T-helper 2 cell treated with Interferon-gamma antibody and Interleukin-4, amounts not matched to agents 5 μg/mL and 100 μg/mL, for 36 hours (primary cell): Measurements from ENCODE around the gene FHL1.

Experiments used
- DNase-seq: peaks from one replicate; pipeline ENCODE4 v3.0.0; 2021; ENCODE audit warnings: low spot score
- H3K27ac Mint-ChIP-seq: one replicate; pipeline ENCODE4 v1.8.0; 2021; ENCODE audit warnings: mild to moderate bottlenecking, mixed read lengths
- H3K27me3 Mint-ChIP-seq: one replicate; pipeline ENCODE4 v1.8.0; 2021; ENCODE audit warnings: low read depth, mixed read lengths
- H3K36me3 Mint-ChIP-seq: one replicate; pipeline ENCODE4 v1.8.0; 2021; ENCODE audit warnings: low read depth, mixed read lengths
- H3K4me1 Mint-ChIP-seq: one replicate; pipeline ENCODE4 v1.8.0; 2021; ENCODE audit warnings: low read depth, mixed read lengths
- H3K4me3 Mint-ChIP-seq: one replicate; pipeline ENCODE4 v1.8.0; 2022; ENCODE audit warnings: mild to moderate bottlenecking, moderate library complexity, mixed read lengths
- H3K9me3 Mint-ChIP-seq: one replicate; pipeline ENCODE4 v1.8.0; 2021; ENCODE audit warnings: mixed read lengths

Gene FHL1

GRCh38 chrX:136185401-136186022 lies 38.2 kb downstream of the FHL1 start:
- no peaks in the 10 kb centered on the region for H3K9me3 Mint-ChIP-seq
- DNase-seq, result no peak
- no peak overlapping the region for H3K27ac Mint-ChIP-seq
- no peak overlapping the region for H3K4me3 Mint-ChIP-seq
- no peaks in the 10 kb centered on the region for H3K36me3 Mint-ChIP-seq
- no peaks in the 10 kb centered on the region for H3K27me3 Mint-ChIP-seq
- no peaks in the 10 kb centered on the region for H3K4me1 Mint-ChIP-seq

- no peaks in the 10 kb centered on the region for H3K36me3 Mint-ChIP-seq
- H3K4me1 Mint-ChIP-seq, result no peaks in the 10 kb centered on the region
- no peak for DNase-seq
- no peak overlapping the region for H3K27ac Mint-ChIP-seq
- no peaks in the 10 kb centered on the region for H3K27me3 Mint-ChIP-seq
- H3K4me3 Mint-ChIP-seq, result no peak overlapping the region
- H3K9me3 Mint-ChIP-seq, result no peaks in the 10 kb centered on the region
Observed at GRCh38 chrX:136186023-136186413, 38.7 kb downstream of the FHL1 start.

DNA sequence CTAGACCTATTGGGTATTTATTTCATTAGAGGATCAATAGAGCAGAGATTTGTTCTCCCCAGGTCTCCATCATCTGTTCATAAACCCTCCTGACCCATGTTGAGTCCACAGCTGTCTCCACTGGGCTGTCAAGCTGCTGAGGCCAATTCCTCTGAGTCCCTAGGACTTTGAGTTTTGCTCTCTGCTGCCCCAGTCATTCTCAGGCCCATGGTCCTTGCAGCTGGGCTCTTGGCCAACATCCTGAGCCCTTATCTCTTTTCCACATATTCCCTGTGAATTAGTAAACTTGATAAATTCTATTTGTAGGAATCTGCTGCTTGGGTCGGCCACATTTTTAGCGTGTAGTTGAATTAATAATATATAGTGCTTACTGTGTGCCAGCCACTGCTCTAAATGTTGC lies 41.9 kb downstream of the FHL1 start:
- H3K4me3 Mint-ChIP-seq, result no peak overlapping the region

GRCh38 chrX:136190038-136190713 lies 42.8 kb downstream of the FHL1 start:
- no peak for DNase-seq
- H3K9me3 Mint-ChIP-seq, result no peaks in the 10 kb centered on the region
- H3K27me3 Mint-ChIP-seq, result no peaks in the 10 kb centered on the region
- H3K4me1 Mint-ChIP-seq, result peaks cover 29% of the 10 kb centered on the region
- peaks cover 9% of the 10 kb centered on the region for H3K36me3 Mint-ChIP-seq
- H3K4me3 Mint-ChIP-seq, result no peak overlapping the region
- H3K27ac Mint-ChIP-seq, result peak overlapping the region; percentile 26

More for the DNA sequence above, 41.9 kb downstream of the FHL1 start:
- H3K36me3 Mint-ChIP-seq, result peaks cover 9% of the 10 kb centered on the region
- no peak overlapping the region for H3K27ac Mint-ChIP-seq
- no peaks in the 10 kb centered on the region for H3K9me3 Mint-ChIP-seq
- H3K27me3 Mint-ChIP-seq, result no peaks in the 10 kb centered on the region
- peaks cover 28% of the 10 kb centered on the region for H3K4me1 Mint-ChIP-seq
- no peak for DNase-seq

- Mint-ChIP-seq H3K4me3 (no peak overlapping the region), H3K27me3 (no peaks in the 10 kb centered on the region), H3K27ac (no peak overlapping the region), H3K9me3 (no peaks in the 10 kb centered on the region), H3K4me1 (peaks cover 35% of the 10 kb centered on the region), H3K36me3 (peaks cover 9% of the 10 kb centered on the region)
- DNase-seq, result no peak
Observed at GRCh38 chrX:136191171-136191570, 43.8 kb downstream of the FHL1 start.

DNA sequence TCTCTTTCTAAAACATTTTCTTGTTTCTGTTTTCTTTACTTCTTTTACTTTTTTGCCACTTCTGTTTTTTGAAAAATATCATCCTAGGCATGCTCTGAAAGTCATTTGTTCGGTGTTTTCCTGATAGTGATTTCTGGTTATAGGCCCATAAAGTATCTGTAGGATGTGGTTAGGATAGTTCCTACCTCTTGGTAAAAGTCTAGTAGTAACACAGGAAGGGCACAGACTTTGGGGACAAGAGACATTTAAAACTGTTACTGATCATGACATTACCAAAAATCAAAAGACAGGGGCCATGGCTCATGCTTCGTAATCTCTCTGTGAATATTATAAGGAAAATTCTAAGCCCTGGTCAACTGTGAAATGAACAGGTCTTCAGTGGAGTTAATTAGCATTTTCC lies 44.8 kb downstream of the FHL1 start:
- no peaks in the 10 kb centered on the region for H3K27me3 Mint-ChIP-seq
- peak overlapping the region; percentile 71 for H3K4me3 Mint-ChIP-seq
- H3K9me3 Mint-ChIP-seq, result no peaks in the 10 kb centered on the region
- H3K36me3 Mint-ChIP-seq, result peaks cover 9% of the 10 kb centered on the region
- peaks cover 41% of the 10 kb centered on the region for H3K4me1 Mint-ChIP-seq
- peak overlapping the region; percentile 69 for H3K27ac Mint-ChIP-seq
- no peak for DNase-seq

DNA sequence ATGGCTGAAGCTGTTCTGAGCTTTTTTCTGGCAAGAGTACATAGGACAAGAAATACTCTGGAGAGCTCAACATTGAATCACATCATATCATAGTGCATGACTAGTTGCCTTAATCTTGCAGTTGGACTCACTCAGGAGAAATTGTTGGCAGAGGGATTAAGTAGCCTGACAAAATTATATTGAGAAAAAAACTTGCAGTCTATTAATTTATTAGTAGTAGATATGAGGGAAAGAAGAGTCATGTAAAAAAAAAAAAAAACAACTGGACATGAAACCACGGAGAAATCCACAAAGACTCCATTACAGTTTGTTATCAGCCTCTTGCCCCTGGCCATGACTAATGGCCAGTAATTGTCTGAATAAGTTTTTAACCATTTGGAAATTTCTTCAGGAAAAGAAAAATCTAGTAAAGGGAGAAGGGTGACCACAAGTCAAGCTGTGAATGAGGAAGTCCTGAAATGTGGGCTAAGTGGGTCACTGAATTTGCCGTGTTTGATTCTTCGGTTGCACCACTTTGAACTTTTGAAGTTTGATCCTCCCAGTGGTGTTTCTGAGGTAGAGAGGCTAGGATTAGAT lies 45.6 kb downstream of the FHL1 start:
- H3K4me3 Mint-ChIP-seq, result peak overlapping the region; percentile 76
- no peaks in the 10 kb centered on the region for H3K27me3 Mint-ChIP-seq
- no peak for DNase-seq
- peaks cover 45% of the 10 kb centered on the region for H3K4me1 Mint-ChIP-seq
- H3K9me3 Mint-ChIP-seq, result no peaks in the 10 kb centered on the region
- H3K27ac Mint-ChIP-seq, result peak overlapping the region; percentile 69
- peaks cover 9% of the 10 kb centered on the region for H3K36me3 Mint-ChIP-seq

- H3K27ac Mint-ChIP-seq, result peak overlapping the region; percentile 80
- H3K4me1 Mint-ChIP-seq, result peaks cover 45% of the 10 kb centered on the region
- peak overlapping the region; percentile 76 for H3K4me3 Mint-ChIP-seq
- no peak for DNase-seq
- H3K36me3 Mint-ChIP-seq, result peaks cover 9% of the 10 kb centered on the region
- no peaks in the 10 kb centered on the region for H3K27me3 Mint-ChIP-seq
- H3K9me3 Mint-ChIP-seq, result no peaks in the 10 kb centered on the region
Observed at GRCh38 chrX:136193771-136194170, 46.4 kb downstream of the FHL1 start.

DNA sequence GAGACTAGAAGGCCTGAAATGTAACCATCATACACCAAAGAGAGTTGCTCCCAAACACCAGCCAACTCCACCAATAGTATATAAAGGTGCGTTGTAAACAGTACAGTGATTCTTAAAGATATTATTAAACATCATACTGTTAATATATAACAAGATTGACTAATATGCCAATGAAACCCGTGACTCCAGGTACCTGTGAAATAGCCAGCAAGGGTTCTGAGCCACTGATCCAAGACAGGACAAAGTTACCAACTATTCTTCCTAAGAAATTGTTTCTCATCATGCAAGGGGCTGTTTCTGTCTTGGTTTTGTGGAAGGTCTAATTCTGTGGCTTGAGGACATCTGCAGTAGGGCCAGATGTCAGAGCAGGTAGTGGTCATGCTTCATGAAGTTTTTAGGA lies 47.2 kb downstream of the FHL1 start:
- DNase-seq, result no peak
- Mint-ChIP-seq H3K4me3 (no peak overlapping the region), H3K27me3 (no peaks in the 10 kb centered on the region), H3K9me3 (no peaks in the 10 kb centered on the region), H3K36me3 (peaks cover 9% of the 10 kb centered on the region), H3K27ac (no peak overlapping the region), H3K4me1 (peaks cover 45% of the 10 kb centered on the region)

- H3K27me3 Mint-ChIP-seq, result no peaks in the 10 kb centered on the region
- H3K4me1 Mint-ChIP-seq, result peaks cover 45% of the 10 kb centered on the region
- H3K27ac Mint-ChIP-seq, result no peak overlapping the region
- H3K4me3 Mint-ChIP-seq, result no peak overlapping the region
- DNase-seq, result no peak
- H3K36me3 Mint-ChIP-seq, result peaks cover 9% of the 10 kb centered on the region
- H3K9me3 Mint-ChIP-seq, result no peaks in the 10 kb centered on the region
Observed at GRCh38 chrX:136195247-136195646, 47.9 kb downstream of the FHL1 start.

DNA sequence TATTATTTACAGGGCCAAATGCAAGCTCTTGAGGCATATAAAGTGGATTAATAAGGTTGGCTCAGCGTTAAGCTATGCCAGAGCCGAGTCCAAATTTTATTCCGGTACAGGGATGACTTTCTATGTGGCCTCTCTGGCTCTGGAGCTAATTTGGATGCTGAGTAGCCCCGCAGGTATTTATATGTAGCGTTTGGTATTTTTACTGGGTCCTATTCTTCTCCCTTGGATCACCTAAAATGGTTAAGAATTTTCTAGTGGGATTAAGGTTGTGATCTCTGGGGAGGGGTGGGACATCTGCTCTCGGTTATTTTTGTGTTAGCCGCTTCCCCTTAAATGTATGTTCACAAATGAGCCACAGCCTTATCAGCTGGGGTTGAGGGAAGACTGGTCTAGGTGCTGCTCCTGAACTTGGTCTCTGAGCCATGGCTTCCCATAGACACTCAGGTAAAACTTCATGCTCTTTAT lies 49.4 kb downstream of the FHL1 start:
- Mint-ChIP-seq H3K9me3 (no peaks in the 10 kb centered on the region), H3K36me3 (peaks cover 8% of the 10 kb centered on the region), H3K27ac (no peak overlapping the region), H3K4me1 (peaks cover 42% of the 10 kb centered on the region), H3K27me3 (no peaks in the 10 kb centered on the region), H3K4me3 (no peak overlapping the region)
- no peak for DNase-seq

DNA sequence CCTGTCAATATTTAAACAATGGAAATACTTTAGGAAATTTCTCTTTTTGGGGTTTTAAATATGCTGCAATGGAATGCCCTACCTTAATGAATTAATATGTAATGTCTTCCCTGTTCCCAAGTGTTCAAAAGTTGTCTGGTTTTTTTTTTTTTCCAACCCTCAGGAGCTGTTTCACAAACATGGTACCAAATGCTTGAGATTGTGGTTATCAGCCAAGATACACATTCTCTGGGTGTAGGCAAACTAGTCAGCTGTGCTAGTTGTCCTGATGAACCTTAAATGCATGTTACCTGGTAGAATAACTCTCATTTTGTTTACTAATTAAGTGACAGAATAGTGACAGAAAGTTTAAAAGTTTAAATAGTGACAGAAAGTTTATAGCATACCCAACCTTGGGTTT lies 50.7 kb downstream of the FHL1 start:
- no peaks in the 10 kb centered on the region for H3K9me3 Mint-ChIP-seq
- no peak for DNase-seq
- no peak overlapping the region for H3K27ac Mint-ChIP-seq
- peaks cover 5% of the 10 kb centered on the region for H3K36me3 Mint-ChIP-seq
- no peak overlapping the region for H3K4me3 Mint-ChIP-seq
- H3K4me1 Mint-ChIP-seq, result peaks cover 34% of the 10 kb centered on the region
- H3K27me3 Mint-ChIP-seq, result no peaks in the 10 kb centered on the region

- Mint-ChIP-seq H3K4me1 (peaks cover 35% of the 10 kb centered on the region), H3K27ac (no peak overlapping the region), H3K27me3 (no peaks in the 10 kb centered on the region), H3K4me3 (no peak overlapping the region), H3K9me3 (no peaks in the 10 kb centered on the region), H3K36me3 (peaks cover 1% of the 10 kb centered on the region)
- DNase-seq, result no peak
Observed at GRCh38 chrX:136198678-136199243, 51.4 kb downstream of the FHL1 start.

- H3K36me3 Mint-ChIP-seq, result peaks cover 1% of the 10 kb centered on the region
- H3K27me3 Mint-ChIP-seq, result no peaks in the 10 kb centered on the region
- H3K4me3 Mint-ChIP-seq, result no peak overlapping the region
Observed at GRCh38 chrX:136199365-136199764, 52.0 kb downstream of the FHL1 start.

More at GRCh38 chrX:136199365-136199764, 52.0 kb downstream of the FHL1 start:
- Mint-ChIP-seq H3K9me3 (no peaks in the 10 kb centered on the region), H3K27ac (no peak overlapping the region), H3K4me1 (peaks cover 33% of the 10 kb centered on the region)
- no peak for DNase-seq
